GM04503 (cell line): ENCODE data around the gene PPWD1.
"Not testable (repeated sequence)": the region's sequence is repeated elsewhere in the genome, so short reads cannot be mapped to it uniquely, and the experiment has no call there.

ENCODE experiments used
- DNase-seq: peaks from one replicate; pipeline ENCODE4 v3.0.0-alpha.2; 2012; ENCODE audit warnings: low read depth

Gene PPWD1

DNA sequence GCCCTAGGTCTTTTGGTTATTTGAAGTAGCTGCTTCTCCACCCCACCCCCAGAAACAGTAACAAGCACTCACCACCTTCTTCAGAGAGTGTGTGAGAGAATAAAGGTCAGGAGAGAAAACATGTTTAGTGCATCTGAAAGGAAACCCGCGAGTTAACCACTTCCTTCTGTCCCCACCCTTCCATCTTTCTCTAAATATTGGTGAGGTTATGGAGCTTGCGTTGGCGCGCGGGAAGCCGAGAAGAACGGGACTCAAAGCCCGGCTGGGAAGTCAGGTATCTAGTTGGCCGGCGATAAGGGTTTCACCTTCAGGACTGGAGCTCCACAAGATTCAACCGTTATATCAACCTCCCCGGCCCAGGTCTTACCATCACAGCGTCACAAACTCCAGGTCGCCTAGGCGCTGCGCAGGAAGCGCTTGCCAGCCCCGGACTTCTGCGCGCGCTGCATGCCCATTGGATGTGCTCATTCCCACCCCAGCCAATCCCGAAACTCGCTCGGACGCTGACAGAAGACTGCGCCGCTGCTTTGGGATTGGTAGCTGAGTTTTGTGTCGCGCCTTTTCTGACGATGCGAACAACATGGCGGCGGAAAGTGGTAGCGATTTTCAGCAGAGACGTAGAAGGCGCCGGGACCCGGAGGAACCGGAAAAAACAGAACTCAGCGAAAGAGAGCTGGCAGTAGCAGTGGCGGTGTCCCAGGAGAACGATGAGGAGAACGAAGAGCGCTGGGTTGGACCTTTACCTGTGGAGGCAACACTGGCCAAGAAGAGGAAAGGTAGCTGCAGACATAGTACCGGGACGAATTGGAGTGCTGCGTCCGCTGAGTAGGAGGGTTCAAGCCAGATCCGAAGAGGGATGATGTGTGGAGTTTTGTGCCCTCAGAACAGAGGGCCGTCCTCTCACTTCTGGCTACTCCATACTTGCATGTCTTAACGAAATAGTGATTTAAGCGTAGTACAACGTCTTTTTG, at the start of gene PPWD1, which contains the start of gene CENPK:
Gene PPWD1, plus strand, starts transcription at position 566 of the 971 bp plus-strand sequence. Its CDS starts 15 bp downstream, at position 581.
Gene CENPK, minus strand, starts transcription at position 438 of the 971 bp plus-strand sequence. CDS start 8,261 bp downstream, outside the sequence.
- DNase-seq, result peak; percentile 67

DNA sequence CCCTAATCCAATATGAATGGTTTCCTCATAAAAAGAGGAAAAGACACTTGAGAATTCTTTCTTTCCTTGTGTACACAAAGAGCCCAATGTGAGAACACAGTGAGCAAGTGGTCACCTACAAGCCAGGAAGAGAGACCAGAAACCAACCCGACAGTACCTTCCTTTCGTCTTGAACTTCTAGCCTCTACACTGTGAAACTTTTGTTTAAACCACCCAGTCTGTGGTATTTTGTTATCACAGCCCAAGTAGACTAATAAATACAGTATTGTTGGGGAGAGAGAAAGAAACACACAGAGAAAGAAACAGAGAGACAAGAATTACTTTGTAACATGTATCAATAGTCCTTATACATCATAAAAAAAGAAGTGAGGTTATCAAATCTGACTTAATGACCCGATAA, 37.4 kb upstream of the PPWD1 start:
- DNase-seq, result no peak

DNA sequence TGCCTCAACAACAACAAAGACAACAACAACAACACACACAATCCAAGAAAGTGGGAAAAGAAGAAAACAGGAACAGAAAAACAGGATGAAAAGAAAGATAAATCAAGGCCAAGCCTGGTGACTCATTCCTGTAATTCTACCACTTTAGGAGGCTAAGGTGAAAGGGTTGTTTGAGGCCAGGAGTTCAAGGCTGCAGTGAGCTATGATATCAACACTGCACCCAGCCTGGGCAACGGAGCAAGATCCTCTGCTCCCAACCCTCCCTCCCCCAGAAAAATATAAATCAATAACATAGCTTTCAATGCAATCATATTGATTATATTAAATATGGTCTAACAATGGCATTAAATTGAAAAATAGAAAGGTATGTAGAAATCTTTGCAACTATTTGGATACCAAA, 32.2 kb upstream of the PPWD1 start:
- DNase-seq, result no peak

DNA sequence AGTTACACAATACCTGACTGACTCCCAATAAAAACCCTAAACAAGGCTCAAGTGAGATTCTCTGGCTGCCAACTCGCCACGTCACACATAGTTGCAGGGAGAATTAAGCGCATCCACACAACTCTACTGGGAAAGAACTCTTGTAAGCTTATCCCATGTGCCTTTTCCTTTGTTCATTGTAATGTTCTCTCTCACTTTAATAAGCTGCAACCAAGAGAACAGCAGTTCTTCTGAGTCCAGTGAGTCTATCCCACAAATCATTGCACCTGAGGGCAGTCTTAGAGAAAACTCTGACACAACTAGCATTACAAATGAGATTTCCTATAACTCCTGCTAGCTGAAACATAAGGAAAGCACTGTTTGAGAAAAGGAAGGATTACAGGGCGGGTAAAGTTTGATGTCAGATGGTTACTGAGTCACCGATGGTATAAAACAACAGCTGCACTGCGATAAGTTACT, 27.5 kb upstream of the PPWD1 start:
- no peak for DNase-seq

DNA sequence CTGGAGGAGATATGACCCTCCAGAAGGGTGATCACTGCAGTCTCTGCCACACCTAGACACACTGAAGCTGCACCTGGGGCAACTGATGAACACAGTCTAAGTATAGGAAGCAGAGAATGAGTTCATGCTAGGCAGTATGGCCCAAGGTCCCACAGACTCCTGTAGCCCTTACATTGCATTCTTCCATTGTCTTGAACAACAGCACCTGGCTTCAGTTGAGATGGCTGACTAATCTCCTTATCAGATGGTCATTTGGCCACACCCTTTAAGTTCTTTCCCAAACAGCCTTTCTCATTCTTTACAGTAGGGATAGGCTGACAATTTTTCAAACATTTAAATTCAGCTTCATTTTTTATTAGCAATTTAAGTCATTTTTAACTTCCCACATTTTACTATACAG, 23.3 kb upstream of the PPWD1 start:
- no peak for DNase-seq

DNA sequence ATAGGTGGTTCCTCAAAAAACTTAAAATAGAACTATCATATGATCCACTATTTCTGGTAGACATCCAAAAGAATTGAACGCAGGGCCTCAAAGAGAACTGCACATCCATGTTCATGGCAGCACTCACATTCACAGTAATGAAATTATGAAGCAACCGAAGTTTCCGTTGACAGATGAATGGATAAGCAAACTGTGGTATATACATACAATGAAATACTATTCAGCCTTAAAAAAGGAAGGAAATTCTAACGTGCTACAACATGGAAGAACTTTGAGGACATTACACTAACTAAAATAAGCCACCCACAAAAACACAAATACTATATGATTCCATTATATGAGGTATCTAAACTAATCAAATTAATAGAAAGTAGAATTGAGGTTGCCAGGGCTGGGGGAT, 18.6 kb upstream of the PPWD1 start:
- DNase-seq, result no peak

DNA sequence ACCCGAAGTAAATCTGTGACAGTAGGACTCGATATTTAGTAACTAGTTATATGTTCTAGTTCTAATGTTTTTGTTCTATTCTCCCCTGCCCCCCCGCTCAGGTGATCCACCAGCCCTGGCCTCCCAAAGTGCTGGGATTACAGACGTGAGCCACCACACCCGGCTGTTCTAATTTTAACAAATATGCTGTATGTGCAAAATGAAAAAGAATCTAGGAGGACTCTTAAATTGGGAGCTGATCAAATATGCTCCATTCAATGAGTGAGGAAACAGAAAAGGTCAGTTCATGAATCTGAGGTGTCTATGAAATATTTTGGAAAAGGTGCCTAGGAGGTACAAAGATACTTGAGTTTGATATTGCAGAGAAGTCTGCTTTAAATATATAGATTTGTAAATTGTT, 17.0 kb upstream of the PPWD1 start:
- no peak for DNase-seq

DNA sequence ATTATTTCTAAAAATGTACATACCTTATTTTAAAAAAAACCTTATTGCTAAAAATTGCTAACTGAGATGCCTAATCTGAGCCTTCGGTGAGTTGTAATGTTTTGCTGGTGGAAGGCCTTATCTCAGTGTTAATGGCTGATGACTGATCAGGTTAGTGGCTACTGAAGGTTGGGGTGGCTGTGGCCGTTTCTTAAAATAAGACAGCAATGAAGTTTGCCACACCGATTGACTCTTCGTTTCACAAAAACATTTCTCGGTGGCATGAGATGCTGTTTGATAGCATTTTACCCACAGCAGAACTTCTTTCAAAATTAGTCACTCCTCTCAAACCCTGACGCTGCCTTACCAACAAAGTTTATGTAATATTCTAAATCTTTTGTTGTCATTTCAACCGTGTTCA, 14.8 kb upstream of the PPWD1 start:
- DNase-seq, result no peak

DNA sequence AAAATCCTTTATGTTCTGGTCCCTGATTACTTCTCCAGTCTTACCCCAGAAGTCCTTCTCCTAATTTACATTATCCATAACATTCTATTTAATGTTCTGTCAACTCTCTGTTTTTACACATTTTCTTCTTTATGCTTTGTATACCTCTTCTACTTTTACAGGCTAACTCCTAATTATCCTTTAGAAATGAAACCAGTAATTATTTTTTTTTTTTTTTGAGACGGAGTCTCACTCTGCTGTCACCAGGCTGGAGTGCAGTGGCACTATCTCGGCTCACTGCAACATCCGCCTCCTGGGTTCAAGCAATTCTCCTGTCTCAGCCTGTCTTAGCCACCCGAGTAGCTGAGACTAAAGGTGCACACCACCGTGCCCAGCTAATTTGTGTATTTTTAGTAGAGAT, 9.2 kb upstream of the PPWD1 start:
- no peak for DNase-seq

DNA sequence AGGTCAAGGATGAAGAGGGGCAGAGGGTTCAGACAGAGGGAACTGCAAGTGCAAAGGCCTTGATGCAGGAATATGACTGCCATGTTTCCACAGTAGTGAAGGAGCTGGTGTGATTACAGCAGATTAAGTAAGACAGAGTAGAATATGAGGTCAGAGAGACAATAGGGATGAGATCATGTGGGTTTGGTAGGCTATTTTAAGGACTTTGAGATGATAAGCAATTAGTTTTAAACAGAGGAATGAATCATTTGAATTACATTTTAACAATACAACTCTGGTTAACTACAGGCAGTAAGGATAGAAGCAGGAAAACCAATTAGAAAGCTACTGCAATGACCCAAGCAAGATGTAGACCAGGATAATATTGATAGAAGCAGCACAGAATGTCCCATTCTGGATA, 7.8 kb upstream of the PPWD1 start:
- DNase-seq, result no peak

DNA sequence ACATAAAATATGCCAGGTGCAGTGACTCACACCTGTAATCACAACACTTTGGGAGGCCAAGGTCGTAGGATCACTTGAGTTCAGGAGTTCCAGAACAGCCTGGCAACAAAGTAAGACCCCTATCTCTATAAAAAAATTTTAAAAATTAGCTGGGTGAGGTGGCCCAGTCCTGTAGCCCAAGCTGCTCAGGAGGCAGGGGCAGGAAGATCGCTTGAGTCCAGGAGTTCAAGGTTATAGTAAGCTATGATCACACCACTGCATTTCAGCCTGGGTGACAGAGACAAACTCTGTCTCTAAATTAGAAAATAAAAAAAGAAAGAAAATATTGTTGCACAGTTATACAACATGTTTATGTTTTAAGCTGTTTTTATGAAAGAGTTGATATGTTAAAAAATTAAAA, 6.9 kb upstream of the PPWD1 start:
- no peak for DNase-seq

DNA sequence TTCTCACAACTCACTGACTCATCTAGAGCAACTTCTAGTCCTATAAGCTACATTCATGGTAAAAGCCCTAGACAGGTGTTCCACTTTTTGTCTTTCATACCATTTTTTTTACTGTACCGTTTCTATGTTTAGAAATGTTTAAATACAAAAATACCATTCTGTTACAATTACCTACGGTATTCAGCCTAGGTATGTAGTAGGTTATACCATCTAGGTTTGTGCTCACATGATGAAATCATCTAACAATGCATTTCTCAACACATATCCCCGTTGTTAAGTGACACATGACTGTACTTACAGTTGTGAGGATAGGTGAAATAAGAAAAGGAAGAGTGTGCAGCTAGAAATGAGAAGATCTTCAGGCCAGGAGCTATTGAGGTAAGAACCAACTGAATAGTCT, 6.4 kb upstream of the PPWD1 start:
- DNase-seq, result no peak

DNA sequence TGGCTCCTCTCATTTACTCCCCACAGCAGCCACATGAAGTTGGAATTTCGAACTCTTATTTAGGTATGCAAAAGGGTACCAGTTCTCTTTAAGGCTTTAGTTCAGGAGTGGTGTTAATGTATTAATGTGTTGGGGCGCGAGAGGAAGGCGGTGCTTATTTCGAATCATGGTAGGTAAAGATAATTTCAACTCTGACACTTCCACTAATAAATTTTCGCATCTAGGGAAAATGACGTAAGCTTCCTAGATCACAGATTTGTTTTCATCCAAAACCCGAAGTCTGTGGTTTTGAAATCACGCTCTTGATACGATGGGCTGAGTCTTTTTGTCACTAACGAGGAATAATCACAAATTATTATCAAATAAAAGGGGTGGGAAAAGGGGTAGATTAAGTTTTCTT, 681 bp downstream of the PPWD1 start:
- no peak for DNase-seq

DNA sequence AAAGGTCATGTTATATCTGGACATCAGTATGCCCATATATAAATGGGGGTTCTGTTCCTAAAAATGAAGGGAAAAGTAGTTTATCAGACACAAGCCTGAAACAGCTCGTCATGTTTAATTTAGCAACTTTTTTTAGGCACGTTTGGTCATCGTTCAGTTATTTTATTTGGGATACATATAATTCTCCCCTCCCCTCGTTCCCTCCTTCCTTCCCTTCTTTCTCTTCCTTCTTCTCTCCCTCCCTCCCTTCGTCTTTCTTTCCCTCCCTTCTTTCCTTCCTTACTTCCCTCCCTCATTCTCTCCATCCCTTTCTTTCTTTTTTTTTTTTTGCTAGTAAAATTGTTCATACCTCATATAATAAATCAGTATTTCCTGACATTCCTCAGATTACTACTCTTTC, 3.4 kb downstream of the PPWD1 start:
- DNase-seq, result no peak

DNA sequence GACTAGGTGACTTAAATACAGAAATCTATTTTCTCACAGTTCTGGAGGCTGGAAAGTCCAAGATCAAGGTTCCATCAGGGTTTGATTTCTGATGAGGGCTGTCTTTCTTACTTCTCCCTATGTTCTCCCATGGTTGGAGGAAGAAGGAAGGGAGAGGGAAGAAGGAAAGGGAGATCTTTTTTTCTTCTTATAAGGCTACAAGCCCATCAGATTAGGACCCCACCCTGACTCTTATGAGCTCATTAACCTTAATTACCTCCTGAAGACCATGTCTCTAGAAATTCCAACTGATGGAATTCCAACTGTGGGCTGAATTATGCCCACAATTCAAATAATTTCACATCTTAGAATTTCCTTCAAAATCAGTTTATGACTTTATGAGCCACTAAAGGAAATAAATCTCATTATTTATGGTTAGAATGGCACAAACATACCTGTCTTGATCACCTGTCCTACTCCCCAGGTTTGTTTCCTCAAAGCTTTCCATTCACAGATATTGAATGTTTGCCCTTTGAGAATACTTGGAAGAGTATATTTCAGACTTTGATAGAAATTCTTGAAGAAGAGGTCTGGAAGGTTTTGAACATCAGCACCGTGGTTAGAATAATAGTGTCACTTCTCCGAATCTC, 7.6 kb downstream of the PPWD1 start:
- no peak for DNase-seq

DNA sequence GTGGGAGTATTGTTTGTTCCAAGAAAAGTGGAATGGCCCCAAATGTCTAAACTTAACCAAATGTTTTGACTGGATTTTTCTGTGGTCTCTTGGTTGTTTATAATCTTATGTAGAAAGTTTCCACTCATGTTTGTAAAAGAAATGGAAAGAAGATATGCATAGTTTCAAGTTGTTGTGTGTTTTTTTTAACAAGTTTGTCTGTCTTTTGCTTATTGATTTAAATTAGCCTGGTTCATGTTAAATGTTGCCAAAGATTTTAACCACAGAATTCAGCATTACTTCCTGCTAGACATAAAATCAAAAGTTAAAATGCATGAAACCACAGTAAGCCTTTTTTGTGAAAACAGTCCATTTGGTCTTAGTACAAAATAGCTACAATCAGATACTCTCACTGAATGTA, 14.0 kb downstream of the PPWD1 start:
- DNase-seq, result no peak

DNA sequence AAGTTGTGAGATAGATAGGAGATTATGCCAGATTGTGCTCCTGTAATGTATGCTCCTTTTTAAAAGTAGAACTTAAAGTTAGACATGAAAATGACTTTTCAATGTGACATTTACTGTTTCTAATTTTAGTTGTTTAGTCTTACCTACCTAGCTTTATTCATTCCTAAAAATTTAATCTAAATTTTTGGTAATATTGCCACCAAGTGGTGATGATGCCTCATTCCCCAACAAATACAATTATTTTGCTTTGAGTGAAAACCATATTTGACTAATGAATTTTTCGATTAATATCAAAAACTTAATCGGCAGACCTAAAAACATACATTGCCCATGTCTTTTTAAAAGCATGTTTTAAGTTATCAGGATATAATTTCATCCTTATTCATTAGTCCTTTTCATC, 25.6 kb downstream of the PPWD1 start:
- DNase-seq, result no peak

DNA sequence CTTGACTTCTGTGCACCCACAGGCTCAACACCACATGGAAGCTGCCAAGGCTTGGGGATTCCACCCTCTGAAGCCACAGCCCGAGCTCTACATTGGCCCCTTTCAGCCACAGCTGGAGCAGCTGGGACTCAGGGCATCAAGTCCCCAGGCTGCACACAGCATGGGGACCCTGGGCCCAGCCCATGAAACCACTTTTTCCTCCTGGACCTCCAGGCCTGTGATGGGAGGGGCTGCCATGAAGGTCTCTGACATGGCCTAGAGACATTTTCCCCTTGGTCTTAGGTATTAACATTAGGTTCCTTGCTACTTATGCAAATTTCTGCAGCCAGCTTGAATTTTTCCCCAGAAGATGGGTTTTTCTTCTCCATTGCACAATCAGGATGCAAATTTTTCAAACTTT, 38.7 kb downstream of the PPWD1 start:
- not testable (repeated sequence) for DNase-seq

DNA sequence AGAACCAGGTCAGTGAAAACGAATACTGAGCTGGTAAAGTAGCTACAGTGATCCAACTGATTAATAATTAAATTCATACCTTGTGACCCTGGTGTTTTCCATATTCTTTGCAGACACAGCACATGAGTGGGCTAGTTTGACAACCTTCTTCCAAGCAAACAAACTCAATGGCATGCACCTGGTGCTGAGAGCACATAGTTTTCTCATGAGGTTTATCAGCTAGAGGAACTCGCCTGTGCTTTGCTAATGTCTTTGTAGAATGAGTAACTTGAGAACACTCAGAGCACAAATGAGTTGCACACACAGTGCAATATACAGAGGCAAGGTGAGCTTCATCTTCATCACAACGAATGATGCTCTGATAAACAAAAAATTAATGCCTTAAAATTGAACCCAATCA, 48.4 kb downstream of the PPWD1 start:
- DNase-seq, result no peak

DNA sequence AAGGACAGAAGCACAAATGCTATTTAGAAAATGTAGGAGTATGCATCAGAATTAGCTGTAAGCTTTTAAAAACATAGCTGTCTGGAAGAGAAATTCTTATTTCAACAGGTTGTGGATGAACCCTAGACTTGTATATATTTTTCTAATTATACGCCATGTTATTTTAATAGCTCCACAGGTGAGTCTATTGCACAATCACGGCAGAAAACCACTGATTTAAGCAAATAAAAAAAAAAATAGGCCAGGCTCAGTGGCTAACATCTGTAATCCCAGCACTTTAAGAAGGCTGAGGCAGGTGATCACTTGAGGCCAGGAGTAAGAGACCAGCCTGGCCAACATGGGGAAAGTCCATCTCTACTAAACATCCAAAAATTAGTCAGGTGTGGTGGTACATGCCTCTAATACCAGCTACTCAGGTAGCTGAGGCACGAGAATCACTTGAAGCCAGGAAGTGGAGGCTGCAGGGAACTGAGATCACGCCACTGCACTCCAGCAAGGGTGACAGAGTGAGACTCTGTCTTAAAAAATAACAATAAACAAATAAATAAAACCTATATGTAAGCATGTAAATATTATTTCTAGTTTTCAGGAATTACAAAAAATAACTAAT, 49.3 kb downstream of the PPWD1 start:
- no peak for DNase-seq

DNA sequence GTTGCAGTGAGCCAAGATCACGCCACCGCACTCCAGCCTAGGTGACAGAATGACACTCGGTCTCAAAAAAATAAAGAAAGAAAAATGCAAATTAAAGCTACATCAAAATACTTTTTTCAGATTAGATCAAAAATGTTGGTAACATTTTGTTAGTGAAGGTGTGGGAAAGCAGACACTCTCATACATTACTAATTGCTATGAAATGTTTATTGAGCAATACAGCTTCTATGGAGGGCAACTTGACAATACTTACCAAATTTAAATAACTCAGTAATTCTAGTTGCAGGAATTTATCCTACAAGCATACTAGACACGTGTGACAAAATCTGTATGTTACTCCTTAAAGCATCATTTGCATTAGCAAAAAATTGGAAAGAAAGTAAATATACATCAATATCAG, 56.9 kb downstream of the PPWD1 start:
- DNase-seq, result no peak

DNA sequence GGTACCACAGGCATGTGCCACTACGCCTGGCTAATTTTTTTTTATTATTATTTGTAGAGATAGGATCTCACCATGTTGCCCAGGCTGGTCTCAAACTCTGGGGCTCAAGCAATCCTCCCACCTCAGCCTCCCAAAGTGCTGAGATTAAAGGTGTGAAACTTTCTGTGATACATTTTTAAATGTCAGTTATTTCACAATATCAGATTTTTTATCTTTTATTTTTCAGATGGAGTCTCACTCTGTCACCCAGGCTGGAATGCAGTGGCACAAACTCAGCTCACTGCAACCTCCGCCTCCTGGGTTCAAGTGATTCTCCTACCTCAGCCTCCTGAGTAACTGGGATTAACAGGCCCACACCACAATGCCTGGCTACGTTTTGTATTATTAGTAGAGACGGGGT, 58.9 kb downstream of the PPWD1 start:
- DNase-seq, result not testable (repeated sequence)

DNA sequence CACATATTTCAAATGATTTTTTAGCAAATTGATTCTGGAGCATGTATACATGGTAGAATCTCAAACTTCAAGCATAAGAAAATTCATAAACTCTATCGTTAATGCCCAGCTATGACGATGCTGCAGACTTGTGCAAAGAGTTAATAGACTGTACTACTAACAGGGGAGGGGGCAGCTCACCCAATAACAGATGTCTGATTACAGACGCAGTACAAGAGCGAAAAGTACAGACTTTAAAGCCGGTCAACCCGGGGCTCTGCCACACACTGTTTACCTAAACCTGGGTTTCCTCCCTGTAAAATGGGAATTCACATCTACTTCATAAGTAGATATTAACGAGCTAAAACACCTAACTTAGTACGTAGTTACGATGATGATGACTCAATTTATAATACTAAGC, 60.4 kb downstream of the PPWD1 start:
- no peak for DNase-seq
